Measurements from ENCODE around the gene WAPL.
A peak's percentile ranks its signal among the peaks of the same experiment; 100 is the strongest.

The WAPL gene

DNA sequence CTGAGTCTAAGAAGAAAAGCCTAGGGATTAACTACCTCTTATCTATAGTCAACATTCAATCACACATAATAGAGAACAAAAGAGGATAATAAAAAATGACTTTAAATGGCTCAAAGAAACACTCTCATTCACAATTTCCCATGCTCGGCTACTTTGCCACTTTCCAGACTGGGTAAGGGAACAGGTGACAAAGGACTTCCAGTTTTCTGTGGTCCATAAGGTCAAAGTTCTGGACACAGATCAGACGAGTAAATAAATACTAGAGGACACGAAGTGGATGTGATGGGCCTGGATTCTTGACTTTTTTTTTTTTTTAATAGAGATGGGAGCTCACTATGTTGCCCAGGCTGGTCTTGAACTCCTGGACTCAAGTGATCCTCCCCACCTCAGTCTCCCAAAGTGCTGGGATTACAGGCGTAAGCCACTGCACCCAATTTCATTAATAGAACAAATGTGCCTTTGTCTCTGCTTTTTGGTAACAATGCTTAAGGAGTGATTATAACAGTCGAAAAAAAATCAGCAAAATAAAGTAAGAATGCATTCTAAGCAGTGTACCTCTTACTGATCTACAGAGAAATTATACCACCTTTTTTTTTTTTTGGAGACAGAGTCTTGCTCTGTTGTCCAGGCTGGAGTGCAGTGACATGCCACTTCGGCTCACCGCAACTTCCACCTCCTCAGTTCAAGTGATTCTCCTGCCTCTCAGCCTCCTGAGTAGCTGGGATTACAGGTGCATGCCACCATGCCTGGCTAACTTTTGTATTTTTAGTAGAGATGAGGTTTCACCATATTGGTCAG, 70.6 kb downstream of the WAPL start:
- no peak for DNase-seq

DNA sequence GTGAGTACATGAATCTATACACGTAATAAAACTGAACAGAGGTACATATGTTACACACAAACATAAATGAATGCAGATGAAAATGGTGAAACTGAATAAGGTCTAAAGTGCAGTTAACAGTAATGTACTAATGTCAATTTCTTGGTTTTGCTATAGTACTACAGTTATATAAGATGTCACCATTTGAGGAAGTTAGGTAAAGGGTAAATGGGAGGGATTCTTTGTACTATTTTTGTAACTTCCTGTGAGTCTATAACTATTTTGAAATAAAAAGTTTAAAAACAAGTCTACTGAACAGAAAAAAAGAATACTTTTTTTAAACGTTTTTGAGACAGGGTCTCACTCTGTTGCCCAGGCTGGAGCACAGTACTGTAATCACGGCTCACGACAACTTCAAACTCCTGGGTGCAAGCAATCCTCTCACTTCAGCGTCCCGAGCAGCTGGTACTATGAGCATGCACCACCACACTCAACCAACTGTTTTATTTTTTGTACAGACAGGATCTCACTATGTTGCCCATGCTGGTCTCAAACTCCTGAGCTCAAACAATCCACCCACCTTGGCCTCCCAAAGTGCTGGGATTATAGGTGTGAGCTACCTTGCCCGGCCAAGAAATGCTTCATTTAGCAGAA, 71.5 kb downstream of the WAPL start:
- DNase-seq, result no peak

DNA sequence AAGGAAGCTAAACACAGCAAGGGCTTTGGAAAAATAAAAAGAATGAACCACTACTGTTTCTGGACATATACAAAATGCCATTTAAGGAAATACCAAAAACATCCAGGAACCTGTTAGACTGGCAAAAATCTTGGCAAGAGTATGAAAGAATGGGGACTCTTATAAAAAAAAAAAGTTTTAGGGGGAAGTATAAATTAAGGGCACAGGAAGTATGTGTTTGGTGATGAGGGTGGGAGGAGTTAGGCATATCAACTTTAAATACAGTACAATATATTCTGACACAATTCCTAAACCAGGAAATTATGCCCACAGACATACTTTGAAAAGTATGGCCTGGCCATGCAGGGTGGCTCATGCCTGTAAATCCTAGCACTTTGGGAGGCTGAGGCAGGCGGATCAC, 74.2 kb downstream of the WAPL start:
- DNase-seq, result no peak

DNA sequence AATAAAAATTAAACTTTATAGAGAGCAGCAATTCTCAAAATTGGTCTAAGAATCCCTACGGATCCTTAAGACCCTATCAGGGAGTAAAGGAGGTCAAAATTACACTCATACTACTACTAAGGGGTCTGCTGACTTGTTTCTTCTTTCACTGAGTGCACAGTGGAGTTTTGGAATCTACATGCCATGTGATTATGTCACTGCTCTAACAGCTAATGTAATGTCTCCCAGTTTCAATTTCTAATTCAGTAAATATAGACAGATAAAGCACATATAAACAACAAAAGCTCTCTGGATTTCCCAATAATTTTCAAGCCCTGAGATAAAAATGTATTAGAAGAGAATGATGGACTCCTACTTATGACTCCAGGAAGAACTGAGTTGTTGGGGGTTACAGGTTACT, 74.6 kb downstream of the WAPL start:
- no peak for DNase-seq

DNA sequence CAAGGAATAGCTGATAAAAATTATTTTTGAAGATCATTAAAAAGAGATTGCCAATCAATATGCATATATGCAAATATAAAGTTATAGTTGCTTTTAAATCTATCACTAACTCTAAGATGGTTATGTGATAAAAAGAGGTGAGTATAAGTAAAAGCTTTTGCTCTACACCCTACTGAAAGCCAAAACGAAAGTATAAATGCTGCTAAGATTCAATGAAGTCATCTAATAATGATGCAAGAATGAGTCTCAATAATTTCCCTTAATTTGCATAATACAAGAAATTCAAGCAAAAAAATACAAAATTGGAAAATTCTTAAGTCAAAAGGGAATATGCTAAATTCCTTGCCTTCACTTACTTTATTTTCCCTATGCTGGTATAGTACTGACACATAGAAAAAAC, 75.2 kb downstream of the WAPL start:
- DNase-seq, result no peak

DNA sequence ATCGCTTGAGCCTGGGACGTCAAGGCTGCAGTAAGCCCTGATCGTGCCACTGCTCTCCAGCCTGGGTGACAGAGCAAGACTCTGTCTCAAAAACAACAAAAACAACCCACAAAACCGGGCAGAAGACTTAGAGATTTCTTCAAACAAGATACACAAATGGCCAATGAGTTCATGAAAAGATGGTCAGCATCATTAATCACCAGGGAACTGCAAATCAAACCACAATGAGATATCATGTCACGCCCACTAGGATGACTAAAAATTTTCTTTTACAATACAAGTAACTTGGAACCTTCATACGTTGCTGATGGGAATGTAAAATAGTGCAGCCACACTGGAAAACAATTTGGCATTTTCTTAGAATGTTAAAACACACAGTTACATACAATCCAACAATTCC, 77.7 kb downstream of the WAPL start:
- DNase-seq, result no peak

DNA sequence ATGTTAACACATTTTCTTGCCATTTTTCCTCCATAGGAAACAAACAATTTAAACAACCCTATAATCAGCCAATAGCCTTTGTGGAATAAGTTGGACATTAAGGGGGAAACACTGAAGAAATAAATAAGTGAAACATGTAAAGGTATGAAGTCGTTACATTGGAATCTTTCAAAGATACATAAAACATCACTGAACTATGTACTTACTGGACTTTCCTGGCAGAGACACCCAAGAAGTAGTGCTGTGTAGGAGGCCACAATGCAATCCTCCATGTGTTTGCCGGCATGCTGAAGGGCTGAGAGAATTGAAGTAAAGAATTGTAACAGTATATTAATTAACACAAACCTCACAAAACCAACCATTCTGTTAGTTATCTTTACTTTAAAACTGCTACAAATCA, 78.5 kb downstream of the WAPL start:
- DNase-seq, result no peak

DNA sequence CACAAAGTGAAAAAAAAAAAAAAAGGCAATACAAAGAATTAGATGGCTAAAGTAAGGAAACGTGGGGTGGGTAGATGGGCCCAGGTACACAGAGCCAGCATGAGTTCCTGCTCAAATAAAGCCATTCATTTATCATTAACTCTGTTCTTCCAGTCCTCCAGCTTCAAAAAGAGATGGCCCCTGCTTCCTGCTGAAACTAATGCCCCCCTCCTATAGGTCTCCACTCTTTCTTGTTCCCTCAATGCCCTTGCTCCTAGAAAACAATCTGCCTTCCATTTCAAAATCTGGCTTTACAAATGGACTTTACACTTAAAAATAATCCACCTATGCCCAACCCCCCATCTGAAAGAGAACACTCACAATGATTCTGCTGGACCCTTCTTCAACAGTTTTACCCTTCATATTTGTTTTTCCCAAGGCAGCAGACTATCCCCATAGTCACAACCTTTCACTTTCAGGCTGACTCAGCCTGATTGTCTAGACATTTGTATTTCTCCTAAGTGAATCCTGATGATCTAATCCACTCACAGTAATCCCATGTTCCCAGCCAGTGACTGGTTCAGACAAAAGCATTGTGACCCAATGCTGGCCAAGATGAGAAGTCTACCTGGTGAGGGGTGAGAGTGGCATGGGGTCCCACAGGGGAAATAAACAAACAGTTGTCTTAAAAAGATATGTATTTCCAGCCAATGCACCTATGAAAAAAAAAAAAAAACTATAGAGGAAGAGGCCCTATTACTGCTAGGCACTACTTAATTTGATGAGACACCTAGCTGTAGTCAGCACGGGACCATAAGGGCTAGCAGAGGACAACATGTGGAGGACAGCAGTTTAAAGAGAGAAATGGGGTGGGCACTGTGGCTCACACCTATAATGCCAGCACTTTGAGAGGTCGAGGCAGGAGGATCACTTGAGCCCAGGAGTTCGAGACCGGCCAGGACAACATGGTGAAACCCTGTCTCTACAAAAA, 80.4 kb downstream of the WAPL start:
- no peak for DNase-seq

DNA sequence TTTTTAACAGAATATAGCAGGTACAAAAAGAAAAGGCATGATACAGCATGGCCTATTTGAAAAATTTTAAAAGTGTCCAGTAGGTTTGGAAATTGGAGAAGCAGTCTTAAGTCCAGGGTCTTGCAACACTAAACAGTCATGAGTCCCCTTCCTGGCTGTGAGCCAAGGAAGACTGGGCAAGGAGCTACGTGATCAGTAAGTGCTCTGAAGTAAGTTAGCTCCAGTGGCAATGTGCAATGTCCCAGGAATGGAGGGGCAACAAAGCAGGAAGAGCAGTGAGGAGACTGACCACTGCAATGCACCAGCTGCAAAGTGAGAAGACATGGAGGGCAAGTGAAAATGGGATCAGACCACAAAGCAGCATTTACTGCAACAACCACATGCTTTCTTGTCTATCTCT, 82.0 kb downstream of the WAPL start:
- DNase-seq, result no peak

DNA sequence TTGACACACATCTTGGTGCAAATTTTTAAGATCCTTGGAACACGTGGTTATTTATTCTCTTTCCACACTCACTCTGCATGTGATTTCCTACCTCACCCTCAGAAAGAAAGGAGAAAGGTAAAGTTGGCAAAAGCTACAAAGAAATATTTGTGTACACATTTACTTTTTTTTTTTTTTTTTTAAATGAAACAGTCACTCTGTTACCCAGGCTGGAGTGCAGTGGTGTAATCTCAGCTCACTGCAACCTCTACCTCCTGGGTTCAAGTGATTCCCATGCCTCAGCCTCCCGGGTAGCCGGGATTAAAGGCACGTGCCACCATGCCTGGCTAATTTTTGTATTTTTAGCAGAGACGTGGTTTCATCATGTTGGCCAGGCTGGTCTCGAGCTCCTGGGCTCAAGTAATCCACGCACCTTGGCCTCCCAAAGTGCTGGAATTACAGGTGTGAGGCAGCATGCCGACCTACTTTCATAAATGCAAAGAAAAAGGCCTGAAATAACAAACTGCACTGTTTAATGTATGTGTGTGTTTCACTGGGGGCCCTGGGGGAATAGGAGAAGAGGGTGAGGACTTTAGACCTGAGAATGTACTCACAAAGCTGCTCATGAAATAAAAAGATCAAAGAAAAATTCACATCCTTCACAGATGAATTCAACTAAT, 83.4 kb downstream of the WAPL start:
- no peak for DNase-seq

DNA sequence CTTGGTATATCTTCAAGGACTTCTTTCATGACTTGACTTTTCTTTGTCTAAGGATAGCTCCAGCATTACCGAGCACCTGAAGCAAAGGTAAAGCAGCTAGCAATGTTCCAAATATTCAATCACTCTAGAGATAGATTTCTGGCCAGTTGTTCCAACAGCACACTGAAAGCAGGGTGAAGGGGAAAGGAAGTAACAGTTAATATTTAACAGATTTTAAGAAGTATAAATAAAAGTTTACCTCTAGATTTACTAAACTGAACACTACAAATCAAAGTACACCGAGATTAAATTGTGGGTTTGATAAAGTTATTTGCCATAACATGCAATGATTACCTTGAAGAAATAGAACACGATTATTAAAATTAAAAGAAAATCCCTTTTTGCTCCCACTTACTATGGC, 84.1 kb downstream of the WAPL start:
- DNase-seq, result no peak

DNA sequence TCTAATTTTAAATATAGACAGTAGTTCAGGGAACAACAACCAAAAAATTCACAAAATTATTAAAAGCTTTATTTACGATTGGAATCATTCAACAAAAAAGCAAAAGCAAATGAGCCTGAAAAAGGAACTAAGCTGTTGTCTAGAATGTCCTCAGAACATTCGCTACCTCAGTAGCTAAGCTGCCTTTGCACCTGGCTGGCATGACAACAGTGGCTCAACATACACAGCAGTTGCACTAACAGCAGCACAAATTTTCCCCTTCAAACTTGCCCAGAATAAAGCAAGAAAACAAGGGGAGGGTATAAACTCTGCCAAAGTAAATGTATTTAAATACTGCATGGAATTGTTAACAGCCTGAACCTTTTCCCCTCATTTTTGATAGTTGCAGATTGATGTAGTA, 84.6 kb downstream of the WAPL start:
- DNase-seq, result no peak

DNA sequence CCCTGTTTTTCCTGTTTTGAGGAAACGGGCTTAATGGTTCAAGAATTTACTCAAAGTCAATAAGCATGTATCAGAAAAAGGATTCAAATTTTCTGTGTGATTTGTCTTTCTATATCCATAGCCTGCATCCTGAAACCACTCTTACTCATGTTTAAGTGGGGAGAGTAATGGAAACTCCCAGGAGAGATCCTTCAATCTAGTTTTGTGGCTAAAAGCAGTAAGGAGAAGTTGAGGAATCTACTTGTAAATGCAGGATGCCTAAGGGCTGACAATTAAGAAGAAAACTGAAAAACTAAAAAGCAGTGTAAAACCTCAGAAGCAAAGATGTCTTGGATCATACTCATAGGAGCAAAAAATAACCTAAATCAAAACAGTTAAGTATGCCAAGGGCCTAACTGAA, 86.9 kb downstream of the WAPL start:
- no peak for DNase-seq

DNA sequence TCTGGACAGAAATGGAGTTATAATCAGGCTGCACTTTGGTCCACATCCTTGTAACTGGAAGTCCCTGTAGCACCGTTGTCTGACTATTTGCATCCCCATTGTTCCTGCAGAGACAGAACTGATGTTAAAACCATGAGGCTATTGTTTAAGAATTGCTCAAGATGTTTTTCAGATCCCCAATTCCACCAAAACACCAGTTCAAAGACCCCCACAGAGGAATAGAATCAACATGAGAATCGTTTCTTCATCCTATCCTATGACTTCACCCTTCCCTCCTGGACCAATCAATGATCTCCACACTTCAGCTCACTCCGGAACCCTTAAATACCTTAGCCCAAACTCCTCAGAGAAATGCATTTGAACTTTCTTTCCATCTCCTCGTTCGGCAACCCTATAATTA, 97.9 kb downstream of the WAPL start:
- DNase-seq, result no peak

DNA sequence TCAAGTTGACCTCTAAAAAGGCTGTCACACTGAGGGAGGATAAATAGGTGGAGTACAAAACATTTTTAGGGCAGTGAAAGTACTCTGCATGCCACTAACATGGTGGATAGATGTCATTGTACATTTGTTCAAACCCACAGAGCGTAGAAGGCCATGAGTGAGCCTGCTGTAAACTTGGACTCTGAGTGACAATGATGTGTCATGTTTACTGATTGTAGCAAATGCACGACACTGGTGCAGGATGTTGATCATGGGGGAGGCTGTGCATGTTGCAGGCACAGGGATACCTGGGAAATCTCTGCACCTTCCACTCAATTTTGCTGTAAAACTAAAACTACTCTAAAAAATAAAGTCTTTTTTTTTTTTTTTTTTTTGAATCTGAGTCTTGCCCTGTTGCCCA, 102.5 kb downstream of the WAPL start:
- DNase-seq, result no peak

DNA sequence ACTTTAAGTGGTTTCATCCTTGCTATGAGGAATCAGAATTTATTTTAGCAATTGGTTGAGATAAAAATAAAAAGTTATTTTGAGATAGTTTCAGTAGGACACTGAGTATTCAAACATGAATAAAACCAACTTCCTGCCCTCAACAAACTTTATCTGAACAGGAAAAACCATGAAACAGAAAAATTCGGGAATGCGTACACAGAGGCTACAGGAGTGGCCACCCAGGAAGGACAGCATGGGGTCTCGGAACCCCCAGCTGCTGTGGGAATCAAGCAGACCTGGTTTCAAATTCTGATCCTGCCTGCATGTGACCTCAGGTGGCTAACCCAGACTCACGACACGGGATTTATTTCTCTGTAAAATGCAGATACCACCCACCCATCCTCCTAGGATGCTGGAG, 106.0 kb downstream of the WAPL start:
- DNase-seq, result no peak

DNA sequence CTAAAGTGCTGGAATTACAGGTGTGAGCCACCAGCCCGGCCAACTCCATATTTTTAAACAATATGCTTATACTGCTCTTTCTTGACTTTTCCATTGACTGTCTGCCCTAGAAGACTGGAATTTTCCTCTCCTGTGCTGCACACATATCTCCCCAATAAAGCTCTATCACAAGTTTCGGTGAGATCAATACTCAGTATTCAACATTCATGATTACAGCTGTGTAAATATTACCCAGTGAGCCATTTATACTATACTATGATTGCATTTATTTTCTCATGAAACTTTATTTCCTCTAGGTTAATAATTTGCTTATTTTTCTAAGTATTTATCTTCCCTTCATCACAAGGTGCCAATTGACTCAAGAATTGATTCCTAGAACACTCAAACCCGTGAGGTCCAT, 106.5 kb downstream of the WAPL start:
- DNase-seq, result no peak

DNA sequence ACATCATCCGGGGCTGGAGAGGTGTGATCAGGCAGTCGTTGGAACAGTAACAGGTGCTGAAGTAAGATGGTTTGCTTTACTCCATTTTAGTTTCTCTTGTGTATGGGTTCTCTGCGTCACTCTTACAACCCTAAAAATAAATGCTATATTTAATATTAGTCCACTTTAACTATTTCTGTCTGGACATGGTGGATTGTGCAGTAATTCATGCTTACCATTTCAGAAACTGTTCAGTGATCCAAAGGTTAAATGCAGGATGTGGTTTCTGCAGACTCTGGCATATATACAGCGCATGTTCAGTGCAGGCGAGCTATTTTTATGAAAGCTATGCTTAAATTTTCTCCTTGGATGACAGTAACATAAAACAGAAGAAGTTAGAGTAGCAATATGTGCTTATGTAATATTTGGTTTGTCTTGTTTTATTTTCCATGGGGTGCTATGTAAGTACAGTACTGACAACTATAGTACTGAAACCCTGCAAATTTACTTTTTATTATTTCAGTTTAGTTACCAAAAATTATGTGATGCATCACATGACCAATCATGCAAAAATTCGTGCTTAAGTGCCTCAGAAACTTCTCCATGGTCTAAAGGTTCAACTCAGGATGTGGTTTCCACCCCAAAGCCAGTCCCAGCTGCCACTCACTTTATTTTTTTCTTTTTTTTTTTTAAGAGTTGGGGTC, 108.4 kb downstream of the WAPL start:
- DNase-seq, result no peak

DNA sequence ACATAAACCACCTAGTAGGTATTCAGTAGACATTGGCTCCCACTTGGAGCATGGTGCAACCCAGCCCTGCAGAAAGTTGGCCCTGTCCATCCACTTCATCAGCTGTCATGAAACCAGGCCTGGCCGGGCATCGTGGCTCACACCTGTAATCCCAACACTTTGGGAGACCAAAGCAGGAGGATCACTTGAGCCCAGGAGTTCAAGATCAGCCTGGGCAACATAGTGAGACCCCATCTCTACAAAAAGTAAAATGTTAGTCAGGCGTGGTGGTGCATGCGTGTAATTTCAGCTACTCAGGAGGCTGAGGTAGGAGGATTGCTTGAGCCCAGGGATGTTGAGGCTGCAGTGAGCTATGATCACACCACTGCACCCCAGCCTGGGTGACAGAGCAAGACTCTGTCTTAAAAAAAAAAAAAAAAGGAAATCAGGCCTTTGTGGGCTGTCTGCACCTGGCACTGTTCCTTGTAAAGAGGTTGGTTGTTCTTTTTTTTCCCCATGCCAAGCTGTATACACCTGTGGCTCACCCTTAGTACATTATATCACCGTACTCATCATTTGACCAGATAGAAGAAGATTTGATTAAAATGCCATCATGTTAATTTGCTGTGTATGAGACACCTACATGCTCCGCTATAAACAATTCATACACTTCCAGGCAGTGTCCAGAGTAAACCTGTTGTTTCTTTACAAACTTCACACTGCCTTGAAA, 109.6 kb downstream of the WAPL start:
- DNase-seq, result no peak

DNA sequence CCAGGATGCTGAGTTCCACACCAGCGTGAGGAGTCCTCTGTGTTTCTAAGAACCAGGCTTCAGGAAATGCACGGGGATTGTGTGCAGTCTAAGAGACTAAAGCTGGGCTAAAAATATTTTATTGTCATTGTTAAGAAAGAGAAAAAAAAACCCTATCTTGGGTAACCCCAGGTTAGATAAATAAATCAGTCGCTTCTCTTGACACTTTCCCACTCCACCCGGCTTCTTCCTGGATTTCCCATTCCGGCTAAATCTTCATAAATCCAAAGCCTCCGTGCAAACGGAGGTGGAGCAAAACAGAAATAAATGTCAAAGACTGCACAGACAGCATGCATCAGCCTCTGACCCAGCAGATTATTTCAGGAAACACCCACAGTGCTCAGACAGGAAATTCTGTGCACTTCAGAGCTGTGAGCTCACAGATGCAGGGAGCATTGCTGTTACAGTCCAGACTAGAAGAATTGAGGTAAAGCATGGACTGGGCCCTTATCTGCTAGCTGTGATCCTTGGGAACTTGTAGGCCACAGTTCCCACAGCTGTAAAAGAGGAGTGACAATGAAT, 110.2 kb downstream of the WAPL start:
- DNase-seq, result peak; percentile 34

DNA sequence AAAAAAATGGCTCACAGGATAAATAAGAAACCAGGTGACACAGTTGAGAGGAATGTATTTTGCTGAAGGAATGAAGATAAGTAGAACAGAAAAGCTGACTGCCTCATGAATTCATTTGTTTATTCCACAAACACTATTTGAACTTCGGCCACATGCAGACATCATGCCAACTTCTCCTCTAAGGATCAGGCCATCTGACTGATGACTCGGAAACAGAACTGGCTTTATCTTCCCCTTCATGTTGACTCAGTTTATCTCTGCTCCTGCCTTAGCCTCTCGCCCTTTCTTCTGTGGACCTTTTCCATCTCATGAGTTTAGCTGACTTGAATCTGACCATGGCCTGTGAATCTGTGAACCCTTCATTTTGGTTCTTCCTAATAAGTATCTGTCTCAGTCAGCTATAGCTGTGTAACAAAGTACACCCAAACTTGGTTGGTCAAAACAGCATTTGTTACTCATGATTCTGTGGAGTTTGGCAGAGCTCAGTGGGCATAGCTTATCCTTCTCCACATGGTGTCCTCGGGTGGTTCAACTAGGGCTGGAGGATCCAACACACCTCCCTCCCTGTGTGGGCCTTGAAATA, 111.0 kb downstream of the WAPL start:
- no peak for DNase-seq
